GM13976 (cell line): ENCODE results near the gene CCL23.

ENCODE experiments used
- DNase-seq: peaks from one replicate; pipeline ENCODE4 v3.0.0; 2012; ENCODE audit warnings: low spot score
- in situ Hi-C: fragments of 300-500 bp; cut with MboI; formaldehyde crosslinking; loops from one replicate; pipeline ENCODE4 v1.12.0; 2022; ENCODE audit warnings: low sequenced_read_pairs, mixed read lengths, inconsistent platforms; ENCODE audit not compliant: unreplicated experiment
- TF ChIP-seq, protein P1 (sequence below): IDR thresholded peaks from 2 replicates; pipeline ENCODE4 v1.5.1; 2012; ENCODE audit warnings: borderline replicate concordance, mild to moderate bottlenecking; ENCODE audit not compliant: insufficient read depth; ENCODE audit errors: extremely low read depth, missing control alignments, control extremely low read depth

CCL23 gene

DNA sequence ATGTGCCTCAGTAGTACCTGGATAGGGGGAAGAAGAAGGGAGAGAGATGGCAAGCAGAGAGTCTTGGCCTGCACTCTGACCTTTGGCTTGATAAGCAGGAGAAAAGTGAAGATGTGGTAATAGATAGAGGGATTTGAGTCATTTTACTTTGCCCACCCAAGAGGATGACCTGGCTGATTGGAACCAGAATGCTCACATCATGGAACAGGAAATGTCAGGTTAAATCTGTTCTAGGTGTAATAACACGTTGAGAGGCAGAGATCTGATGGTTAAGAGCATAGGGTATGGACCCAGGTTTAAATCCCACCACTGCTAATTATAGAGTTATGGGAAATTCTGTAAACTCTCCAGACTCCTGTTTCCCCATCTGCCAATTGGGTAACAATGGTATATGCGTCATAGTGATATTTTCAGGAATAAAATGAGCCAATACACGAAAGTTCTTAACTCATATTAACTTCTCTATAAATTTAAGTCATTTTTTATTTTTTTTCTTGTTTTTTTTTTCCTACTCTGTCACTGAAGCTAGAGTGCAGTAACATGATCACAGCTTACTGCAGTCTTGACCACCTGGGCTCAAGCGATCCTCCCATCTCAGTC, 38.2 kb upstream of the CCL23 start:
- in situ Hi-C loops = no loop called here
- no peak for DNase-seq
- TF ChIP-seq, protein P1, sequence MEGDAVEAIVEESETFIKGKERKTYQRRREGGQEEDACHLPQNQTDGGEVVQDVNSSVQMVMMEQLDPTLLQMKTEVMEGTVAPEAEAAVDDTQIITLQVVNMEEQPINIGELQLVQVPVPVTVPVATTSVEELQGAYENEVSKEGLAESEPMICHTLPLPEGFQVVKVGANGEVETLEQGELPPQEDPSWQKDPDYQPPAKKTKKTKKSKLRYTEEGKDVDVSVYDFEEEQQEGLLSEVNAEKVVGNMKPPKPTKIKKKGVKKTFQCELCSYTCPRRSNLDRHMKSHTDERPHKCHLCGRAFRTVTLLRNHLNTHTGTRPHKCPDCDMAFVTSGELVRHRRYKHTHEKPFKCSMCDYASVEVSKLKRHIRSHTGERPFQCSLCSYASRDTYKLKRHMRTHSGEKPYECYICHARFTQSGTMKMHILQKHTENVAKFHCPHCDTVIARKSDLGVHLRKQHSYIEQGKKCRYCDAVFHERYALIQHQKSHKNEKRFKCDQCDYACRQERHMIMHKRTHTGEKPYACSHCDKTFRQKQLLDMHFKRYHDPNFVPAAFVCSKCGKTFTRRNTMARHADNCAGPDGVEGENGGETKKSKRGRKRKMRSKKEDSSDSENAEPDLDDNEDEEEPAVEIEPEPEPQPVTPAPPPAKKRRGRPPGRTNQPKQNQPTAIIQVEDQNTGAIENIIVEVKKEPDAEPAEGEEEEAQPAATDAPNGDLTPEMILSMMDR = no peak

DNA sequence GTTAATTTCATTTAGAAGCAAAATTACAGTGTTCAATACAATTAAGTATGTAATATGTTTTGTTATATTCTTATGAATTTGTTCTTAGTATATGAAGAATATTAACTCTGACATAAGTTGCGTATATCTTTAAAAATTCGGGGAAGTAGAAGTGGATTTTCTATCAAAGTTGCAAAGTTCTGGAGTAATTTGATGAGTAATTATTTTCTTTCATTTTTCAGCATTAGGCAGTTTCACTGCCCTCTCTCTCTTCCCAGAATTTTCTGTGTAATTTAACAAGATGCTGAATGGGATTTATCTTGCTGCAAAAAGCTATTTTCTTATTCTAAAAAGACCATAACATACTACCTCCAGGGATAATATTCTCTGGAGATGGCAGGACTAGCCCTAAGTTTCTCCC, 37.4 kb upstream of the CCL23 start:
- in situ Hi-C loops = no loop called here
- TF ChIP-seq, protein P1 = no peak
- no peak for DNase-seq

DNA sequence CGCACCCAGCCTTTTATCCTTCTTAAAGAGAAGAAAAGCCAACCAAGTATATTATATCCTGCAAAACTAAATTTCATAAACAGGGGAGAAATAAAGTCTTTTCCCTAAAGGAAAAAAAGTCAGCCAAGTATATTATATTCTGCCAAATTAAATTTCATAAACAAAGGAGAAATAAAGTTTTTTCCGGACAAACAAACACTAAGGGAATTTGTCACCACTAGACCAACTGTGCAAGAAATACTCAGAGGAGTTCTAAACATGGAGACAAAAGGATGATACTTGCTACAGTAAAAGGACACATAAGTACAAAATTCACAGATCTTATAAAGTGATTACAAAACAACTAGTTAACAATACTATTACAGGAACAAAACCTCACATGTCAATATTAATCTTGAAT, 31.9 kb upstream of the CCL23 start:
- in situ Hi-C loops = no loop called here
- TF ChIP-seq, protein P1 = no peak
- no peak for DNase-seq

DNA sequence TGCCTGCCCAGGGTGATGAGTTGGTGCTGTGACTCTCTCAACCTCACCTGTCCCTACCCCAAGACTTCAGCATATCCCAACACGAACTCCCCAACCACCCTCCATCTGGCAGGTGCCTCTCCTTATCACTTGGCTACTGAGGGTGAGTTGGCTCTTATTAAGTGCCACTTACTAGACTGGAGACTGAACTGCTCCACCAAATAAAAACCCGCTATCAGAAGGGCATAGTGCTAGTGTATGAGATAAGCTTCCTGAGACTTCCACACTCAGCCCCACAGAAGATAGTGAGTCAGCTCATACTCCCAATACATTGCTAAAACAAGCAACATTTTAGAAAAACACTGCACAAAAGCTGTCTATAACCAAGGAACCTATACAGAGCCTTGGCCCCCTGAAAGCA, 30.3 kb upstream of the CCL23 start:
- no peak for DNase-seq
- in situ Hi-C loops = no loop called here
- TF ChIP-seq, protein P1 = no peak

DNA sequence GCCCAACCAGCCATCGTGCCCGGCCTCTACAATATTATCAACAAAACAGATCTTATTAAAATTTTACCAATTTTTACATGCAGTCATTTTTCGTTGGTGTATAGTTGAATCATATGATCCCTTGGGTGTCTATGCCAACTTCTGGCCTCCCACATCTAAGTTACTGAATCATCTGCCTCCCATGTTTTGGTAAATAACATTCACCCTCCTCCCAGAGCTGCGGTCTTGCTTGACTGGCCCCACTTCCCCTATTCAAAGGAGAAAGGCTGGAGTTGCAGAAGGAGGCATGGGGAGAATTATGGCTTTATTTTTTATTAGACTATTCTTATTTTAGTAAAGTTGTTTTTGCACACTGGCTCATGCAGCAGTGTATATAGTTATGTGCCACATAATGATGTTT, 18.5 kb upstream of the CCL23 start:
- in situ Hi-C loops = no loop called here
- DNase-seq = no peak
- TF ChIP-seq, protein P1 = no peak

DNA sequence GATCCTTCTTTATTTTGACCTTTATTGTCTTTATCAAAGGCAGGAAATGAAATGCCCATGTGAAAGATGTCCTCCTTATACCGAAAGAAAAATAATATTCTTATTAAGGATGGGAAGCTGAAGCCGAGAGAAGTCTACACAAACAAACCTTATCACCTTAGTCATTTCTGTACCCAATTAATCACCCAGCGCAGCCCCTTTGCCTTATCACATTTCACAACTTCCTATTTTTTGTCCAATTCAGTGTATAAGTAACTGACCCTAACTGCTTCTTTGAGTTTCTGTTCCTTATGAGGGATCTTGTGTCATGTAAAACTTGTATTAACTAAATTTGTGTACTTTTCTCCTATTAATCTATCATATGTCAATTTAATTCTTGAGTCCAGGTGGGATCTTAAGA, 16.4 kb upstream of the CCL23 start:
- TF ChIP-seq, protein P1 = no peak
- in situ Hi-C loops = no loop called here
- DNase-seq = no peak
